GM23338 (cell line): ENCODE results near the gene HORMAD2. TPM values are rescaled to one million over a fixed set of nuclear protein-coding genes. Genes with fewer than 3 reads are reported as not detected.

Experiments used
- ATAC-seq: fragments of 200-7000 bp; cut with Tn5 transposase; 3 replicates; pipeline ENCODE4 v1.9.1; 2020
- DNase-seq: peaks from one replicate; pipeline ENCODE4 v3.0.0-alpha.2; 2015; ENCODE audit warnings: low spot score
- H2AFZ ChIP-seq: fragments of 200-600 bp; sonication (generic); 2 replicates; pipeline ENCODE4 v1.8.0; 2016; ENCODE audit warnings: antibody characterized with exemption, mild to moderate bottlenecking, moderate library complexity
- H3F3A ChIP-seq: fragments of 200-600 bp; sonication (generic); replicated peaks from 2 replicates; pipeline ENCODE4 v1.8.0; 2017; ENCODE audit warnings: antibody characterized with exemption, mixed run types, low read depth
- H3K27ac ChIP-seq: fragments of 200-600 bp; sonication (generic); 2 replicates; pipeline ENCODE4 v1.6.1; 2016; ENCODE audit warnings: low read depth
- H3K27me3 ChIP-seq: fragments of 200-600 bp; sonication (generic); 2 replicates; pipeline ENCODE4 v1.8.0; 2016; ENCODE audit warnings: mild to moderate bottlenecking, mixed run types, moderate library complexity; ENCODE audit not compliant: insufficient read depth
- H3K36me3 ChIP-seq: fragments of 200-600 bp; sonication (generic); 2 replicates; pipeline ENCODE4 v1.8.0; 2016; ENCODE audit warnings: mild to moderate bottlenecking; ENCODE audit not compliant: insufficient read depth
- H3K4me1 ChIP-seq: fragments of 200-600 bp; sonication (generic); 2 replicates; pipeline ENCODE4 v1.8.0; 2016; ENCODE audit warnings: mild to moderate bottlenecking, moderate library complexity; ENCODE audit not compliant: insufficient read depth
- H3K4me2 ChIP-seq: fragments of 200-600 bp; sonication (generic); 2 replicates; pipeline ENCODE4 v1.7.1; 2017; ENCODE audit warnings: mixed run types
- H3K4me3 ChIP-seq: fragments of 200-600 bp; sonication (generic); 2 replicates; pipeline ENCODE4 v1.6.1; 2016; ENCODE audit warnings: mixed run types
- H3K79me2 ChIP-seq: fragments of 200-600 bp; sonication (generic); replicated peaks from 2 replicates; pipeline ENCODE4 v1.8.0; 2017; ENCODE audit warnings: mild to moderate bottlenecking; ENCODE audit not compliant: insufficient read depth
- H3K9me2 ChIP-seq: fragments of 200-600 bp; sonication (generic); 2 replicates; pipeline ENCODE4 v1.8.0; 2017; ENCODE audit not compliant: insufficient read depth
- H4K20me1 ChIP-seq: fragments of 200-600 bp; sonication (generic); replicated peaks from 2 replicates; pipeline ENCODE4 v1.8.0; 2017; ENCODE audit warnings: mild to moderate bottlenecking; ENCODE audit not compliant: insufficient read depth
- H3K27ac Mint-ChIP-seq: 2 replicates; pipeline ENCODE4 v1.8.0; 2020; ENCODE audit warnings: inconsistent platforms, mild to moderate bottlenecking, moderate library complexity, mixed read lengths
- H3K27me3 Mint-ChIP-seq: 3 replicates; pipeline ENCODE4 v1.8.0; 2022; ENCODE audit warnings: low read depth, mild to moderate bottlenecking, moderate library complexity, mixed read lengths, inconsistent platforms; ENCODE audit not compliant: insufficient read depth, poor library complexity
- H3K36me3 Mint-ChIP-seq: 3 replicates; pipeline ENCODE4 v1.8.0; 2021; ENCODE audit warnings: low read depth, mild to moderate bottlenecking, inconsistent platforms, moderate library complexity, mixed read lengths
- H3K4me1 Mint-ChIP-seq: 3 replicates; pipeline ENCODE4 v1.8.0; 2020; ENCODE audit warnings: mild to moderate bottlenecking, inconsistent platforms, mixed read lengths
- H3K4me3 Mint-ChIP-seq: 3 replicates; pipeline ENCODE4 v1.8.0; 2021; ENCODE audit warnings: moderate library complexity, mild to moderate bottlenecking, inconsistent platforms, mixed read lengths
- H3K9me3 Mint-ChIP-seq: 3 replicates; pipeline ENCODE4 v1.8.0; 2020; ENCODE audit warnings: moderate library complexity, mild to moderate bottlenecking, inconsistent platforms, mixed read lengths
- CREB1 ChIP-seq: fragments of 250-450 bp; sonication (Bioruptor Pico); IDR thresholded peaks from 2 replicates; pipeline ENCODE4 v1.5.0; 2020; ENCODE audit warnings: low read depth, mild to moderate bottlenecking, moderate library complexity
- EZH2 ChIP-seq: fragments of 200-600 bp; sonication (generic); IDR thresholded peaks from one replicate; pipeline ENCODE4 v1.8.0; 2017; ENCODE audit warnings: antibody characterized with exemption, mild to moderate bottlenecking, low read depth; ENCODE audit not compliant: unreplicated experiment
- EZH2phosphoT487 ChIP-seq: fragments of 200-600 bp; sonication (generic); IDR thresholded peaks from one replicate; pipeline ENCODE4 v1.8.1; 2018; ENCODE audit warnings: antibody characterized with exemption; ENCODE audit not compliant: unreplicated experiment
- JUNB ChIP-seq: IDR thresholded peaks from one replicate; pipeline ENCODE4 v1.6.1; 2016; ENCODE audit warnings: antibody characterized with exemption; ENCODE audit not compliant: unreplicated experiment
- NANOG ChIP-seq: IDR thresholded peaks from 2 replicates; pipeline ENCODE4 v1.6.1; 2016; ENCODE audit warnings: antibody characterized with exemption, borderline replicate concordance
- STAT1 ChIP-seq: IDR thresholded peaks from one replicate; pipeline ENCODE4 v1.6.1; 2016; ENCODE audit warnings: antibody characterized with exemption; ENCODE audit not compliant: unreplicated experiment
- ZNF114 ChIP-seq: fragments of 250-450 bp; sonication (Bioruptor Pico); IDR thresholded peaks from 2 replicates; pipeline ENCODE4 v1.5.0; 2020; ENCODE audit warnings: mild to moderate bottlenecking, moderate library complexity
- ZNF331 ChIP-seq: fragments of 250-450 bp; sonication (Bioruptor Pico); IDR thresholded peaks from 2 replicates; pipeline ENCODE4 v1.5.0; 2020; ENCODE audit warnings: low read depth, mild to moderate bottlenecking, moderate library complexity
- ZNF462 ChIP-seq: fragments of 250-450 bp; sonication (Bioruptor Pico); IDR thresholded peaks from 2 replicates; pipeline ENCODE4 v1.5.0; 2020; ENCODE audit warnings: mild to moderate bottlenecking, moderate library complexity
- polyA plus RNA-seq: library from polyadenylated mRNA; unstranded; fragments of >200 nt; fragmentation: Nextera tagmentation; extraction: Ambion mirVana; gene quantifications from 2 replicates; pipeline ENCODE4 v1.2.1, GENCODE V29; 2016
- total RNA-seq: library from RNA; depleted of rRNA; stranded (reverse); fragments of >200 nt; shearing (Covaris generic); gene quantifications from 2 replicates; pipeline ENCODE4 v1.2.3, GENCODE V29; 2014
- TF ChIP-seq, protein P1 (sequence below): IDR thresholded peaks from one replicate; pipeline ENCODE4 v1.6.1; 2018; ENCODE audit warnings: antibody characterized with exemption; ENCODE audit not compliant: unreplicated experiment
- TF ChIP-seq, protein P2 (sequence below), 2 experiments: fragments of 200-600 bp in 1 of 2; sonication (generic) in 1 of 2; conservative IDR thresholded peaks; 2 replicates each; pipeline versions ENCODE4 v1.5.1 to v1.6.1; 2016 to 2017; ENCODE audit warnings: antibody characterized with exemption in 2 of 2, low read depth in 2 of 2, mild to moderate bottlenecking in 2 of 2, moderate library complexity in 1 of 2

Gene HORMAD2
- total and polyA plus RNA-seq, 2 experiments from 2014 or later = 0.40 TPM; not detected in 1

GRCh38 chr22:30033137-30033536 is 47.1 kb upstream of the HORMAD2 start (continued):
- TF ChIP-seq, protein P1, sequence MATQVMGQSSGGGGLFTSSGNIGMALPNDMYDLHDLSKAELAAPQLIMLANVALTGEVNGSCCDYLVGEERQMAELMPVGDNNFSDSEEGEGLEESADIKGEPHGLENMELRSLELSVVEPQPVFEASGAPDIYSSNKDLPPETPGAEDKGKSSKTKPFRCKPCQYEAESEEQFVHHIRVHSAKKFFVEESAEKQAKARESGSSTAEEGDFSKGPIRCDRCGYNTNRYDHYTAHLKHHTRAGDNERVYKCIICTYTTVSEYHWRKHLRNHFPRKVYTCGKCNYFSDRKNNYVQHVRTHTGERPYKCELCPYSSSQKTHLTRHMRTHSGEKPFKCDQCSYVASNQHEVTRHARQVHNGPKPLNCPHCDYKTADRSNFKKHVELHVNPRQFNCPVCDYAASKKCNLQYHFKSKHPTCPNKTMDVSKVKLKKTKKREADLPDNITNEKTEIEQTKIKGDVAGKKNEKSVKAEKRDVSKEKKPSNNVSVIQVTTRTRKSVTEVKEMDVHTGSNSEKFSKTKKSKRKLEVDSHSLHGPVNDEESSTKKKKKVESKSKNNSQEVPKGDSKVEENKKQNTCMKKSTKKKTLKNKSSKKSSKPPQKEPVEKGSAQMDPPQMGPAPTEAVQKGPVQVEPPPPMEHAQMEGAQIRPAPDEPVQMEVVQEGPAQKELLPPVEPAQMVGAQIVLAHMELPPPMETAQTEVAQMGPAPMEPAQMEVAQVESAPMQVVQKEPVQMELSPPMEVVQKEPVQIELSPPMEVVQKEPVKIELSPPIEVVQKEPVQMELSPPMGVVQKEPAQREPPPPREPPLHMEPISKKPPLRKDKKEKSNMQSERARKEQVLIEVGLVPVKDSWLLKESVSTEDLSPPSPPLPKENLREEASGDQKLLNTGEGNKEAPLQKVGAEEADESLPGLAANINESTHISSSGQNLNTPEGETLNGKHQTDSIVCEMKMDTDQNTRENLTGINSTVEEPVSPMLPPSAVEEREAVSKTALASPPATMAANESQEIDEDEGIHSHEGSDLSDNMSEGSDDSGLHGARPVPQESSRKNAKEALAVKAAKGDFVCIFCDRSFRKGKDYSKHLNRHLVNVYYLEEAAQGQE = no peak
- no peak for TF ChIP-seq EZH2
- TF ChIP-seq JUNB = no peak
- no peak for TF ChIP-seq ZNF114 (CRISPR knock-in tag)

- Mint-ChIP-seq H3K4me1 (peaks cover 9% of the 10 kb centered on the region; the same call in 2 of the 3 replicates), H3K36me3 (no peaks in the 10 kb centered on the region), H3K4me3 (no peak overlapping the region), H3K27ac (no peak overlapping the region; the same call in 1 of the 2 replicates), H3K27me3 (peaks cover 15% of the 10 kb centered on the region), H3K9me3 (no peaks in the 10 kb centered on the region)
- H3K4me3 ChIP-seq = no peak overlapping the region
- no peak for DNase-seq
- ATAC-seq = peak; percentile 34
- no peaks in the 10 kb centered on the region for H3K27me3 ChIP-seq
- no peak overlapping the region for H2AFZ ChIP-seq
- H3K9me2 ChIP-seq = no peaks in the 10 kb centered on the region
- H3K27ac ChIP-seq = no peak overlapping the region
- H3K36me3 ChIP-seq = no peaks in the 10 kb centered on the region
- H4K20me1 ChIP-seq = no peaks in the 10 kb centered on the region
- no peak overlapping the region for H3K4me2 ChIP-seq
- peaks cover 6% of the 10 kb centered on the region; the same call in 1 of the 2 replicates for H3K4me1 ChIP-seq
- no peaks in the 10 kb centered on the region for H3K79me2 ChIP-seq
- no peaks in the 10 kb centered on the region for H3F3A ChIP-seq
- no peak for TF ChIP-seq CREB1 (CRISPR knock-in tag)
- TF ChIP-seq, protein P2, sequence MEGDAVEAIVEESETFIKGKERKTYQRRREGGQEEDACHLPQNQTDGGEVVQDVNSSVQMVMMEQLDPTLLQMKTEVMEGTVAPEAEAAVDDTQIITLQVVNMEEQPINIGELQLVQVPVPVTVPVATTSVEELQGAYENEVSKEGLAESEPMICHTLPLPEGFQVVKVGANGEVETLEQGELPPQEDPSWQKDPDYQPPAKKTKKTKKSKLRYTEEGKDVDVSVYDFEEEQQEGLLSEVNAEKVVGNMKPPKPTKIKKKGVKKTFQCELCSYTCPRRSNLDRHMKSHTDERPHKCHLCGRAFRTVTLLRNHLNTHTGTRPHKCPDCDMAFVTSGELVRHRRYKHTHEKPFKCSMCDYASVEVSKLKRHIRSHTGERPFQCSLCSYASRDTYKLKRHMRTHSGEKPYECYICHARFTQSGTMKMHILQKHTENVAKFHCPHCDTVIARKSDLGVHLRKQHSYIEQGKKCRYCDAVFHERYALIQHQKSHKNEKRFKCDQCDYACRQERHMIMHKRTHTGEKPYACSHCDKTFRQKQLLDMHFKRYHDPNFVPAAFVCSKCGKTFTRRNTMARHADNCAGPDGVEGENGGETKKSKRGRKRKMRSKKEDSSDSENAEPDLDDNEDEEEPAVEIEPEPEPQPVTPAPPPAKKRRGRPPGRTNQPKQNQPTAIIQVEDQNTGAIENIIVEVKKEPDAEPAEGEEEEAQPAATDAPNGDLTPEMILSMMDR (conservative IDR thresholded peaks at IDR 0.05; ENCODE audit: low read depth in 2 of 2) = no peak
- no peak for TF ChIP-seq STAT1
- no peak for TF ChIP-seq ZNF462 (CRISPR knock-in tag)
- TF ChIP-seq EZH2 = no peak
- TF ChIP-seq EZH2phosphoT487 = no peak
- no peak for TF ChIP-seq ZNF114 (CRISPR knock-in tag)
- TF ChIP-seq JUNB = no peak
- no peak for TF ChIP-seq NANOG
- TF ChIP-seq ZNF331 (CRISPR knock-in tag) = no peak
Measured at GRCh38 chr22:30033901-30034300, 46.4 kb upstream of the HORMAD2 start.
